Mesodermal cell (in vitro differentiated cells): ENCODE data around the gene MAD1L1.

Experiments
- H3K27ac ChIP-seq: 2 replicates; pipeline ENCODE4 v1.7.0; 2013; ENCODE audit warnings: mild to moderate bottlenecking, low read depth, low read length, moderate library complexity; ENCODE audit not compliant: severe bottlenecking
- H3K36me3 ChIP-seq: 2 replicates; pipeline ENCODE4 v1.7.1; 2013; ENCODE audit warnings: mild to moderate bottlenecking, low read length, moderate library complexity; ENCODE audit not compliant: control insufficient read depth, insufficient read depth
- H3K4me1 ChIP-seq: one replicate; pipeline ENCODE4 v1.7.1; 2013; ENCODE audit warnings: mild to moderate bottlenecking, low read length; ENCODE audit not compliant: insufficient read depth, control insufficient read depth, poor library complexity, severe bottlenecking
- H3K4me3 ChIP-seq: 2 replicates; pipeline ENCODE4 v1.7.0; 2013; ENCODE audit warnings: low read length, control low read depth, mild to moderate bottlenecking; ENCODE audit not compliant: insufficient read depth, poor library complexity, severe bottlenecking; ENCODE audit errors: extremely low read depth
- H3K9me3 ChIP-seq: 2 replicates; pipeline ENCODE4 v1.7.1; 2013; ENCODE audit warnings: mild to moderate bottlenecking, low read length, moderate library complexity; ENCODE audit not compliant: control insufficient read depth
- WGBS, 2 experiments: methylation state at CpG; one replicate each; pipeline ENCODE4 v1.1.5; 2013; ENCODE audit warnings: missing lambda C conversion rate in 2 of 2; ENCODE audit not compliant: insufficient coverage in 2 of 2; 5-methylcytosine and 5-hydroxymethylcytosine counted together

MAD1L1 gene

GRCh38 chr7:1852517-1853430 is 380.0 kb downstream of the MAD1L1 start:
- H3K36me3 ChIP-seq, result peaks cover 2% of the 10 kb centered on the region
- 92 to 95% methylated on average over 37 to 40 of the region's 40 CpGs for WGBS, 2 experiments
- no peak overlapping the region for H3K4me3 ChIP-seq
- H3K9me3 ChIP-seq, result no peaks in the 10 kb centered on the region
- no peaks in the 10 kb centered on the region for H3K4me1 ChIP-seq
- H3K27ac ChIP-seq, result no peak overlapping the region

- Histone ChIP-seq H3K4me1 (no peaks in the 10 kb centered on the region), H3K36me3 (peaks cover 2% of the 10 kb centered on the region), H3K9me3 (no peaks in the 10 kb centered on the region), H3K4me3 (no peak overlapping the region), H3K27ac (no peak overlapping the region)
- WGBS, 2 experiments, result 95 to 97% methylated on average over 26 of the region's 26 CpGs
Measured at GRCh38 chr7:1851721-1852516, 380.8 kb downstream of the MAD1L1 start.

GRCh38 chr7:1850976-1851571 is 381.7 kb downstream of the MAD1L1 start:
- WGBS, 2 experiments, result 97% methylated on average over 30 of the region's 31 CpGs
- H3K36me3 ChIP-seq, result peaks cover 2% of the 10 kb centered on the region
- no peaks in the 10 kb centered on the region for H3K4me1 ChIP-seq

GRCh38 chr7:1850111-1850975 is 382.4 kb downstream of the MAD1L1 start:
- Histone ChIP-seq H3K9me3 (no peaks in the 10 kb centered on the region), H3K27ac (no peak overlapping the region), H3K36me3 (no peaks in the 10 kb centered on the region), H3K4me1 (no peaks in the 10 kb centered on the region), H3K4me3 (no peak overlapping the region)
- WGBS, 2 experiments, result 95% methylated on average over 25 to 30 of the region's 33 CpGs

More at GRCh38 chr7:1850976-1851571, 381.7 kb downstream of the MAD1L1 start:
- H3K9me3 ChIP-seq, result no peaks in the 10 kb centered on the region
- H3K4me3 ChIP-seq, result no peak overlapping the region
- no peak overlapping the region for H3K27ac ChIP-seq

- Histone ChIP-seq H3K4me1 (no peaks in the 10 kb centered on the region), H3K27ac (no peak overlapping the region), H3K4me3 (no peak overlapping the region), H3K36me3 (no peaks in the 10 kb centered on the region), H3K9me3 (no peaks in the 10 kb centered on the region)
- WGBS, 2 experiments, result 92 to 94% methylated on average over 34 to 35 of the region's 35 CpGs
Measured at GRCh38 chr7:1849351-1850041, 383.2 kb downstream of the MAD1L1 start.

GRCh38 chr7:1848911-1849311 is 383.8 kb downstream of the MAD1L1 start:
- Histone ChIP-seq H3K9me3 (no peaks in the 10 kb centered on the region), H3K4me3 (no peak overlapping the region), H3K27ac (no peak overlapping the region), H3K4me1 (no peaks in the 10 kb centered on the region), H3K36me3 (no peaks in the 10 kb centered on the region)
- 90 to 93% methylated on average over 10 to 15 of the region's 15 CpGs for WGBS, 2 experiments

- 92 to 95% methylated on average over 23 of the region's 23 CpGs for WGBS, 2 experiments
- Histone ChIP-seq H3K27ac (no peak overlapping the region), H3K4me1 (no peaks in the 10 kb centered on the region)
Measured at GRCh38 chr7:1848013-1848640, 384.6 kb downstream of the MAD1L1 start.

GRCh38 chr7:1847260-1848001 is 385.3 kb downstream of the MAD1L1 start:
- Histone ChIP-seq H3K36me3 (no peaks in the 10 kb centered on the region), H3K9me3 (no peaks in the 10 kb centered on the region), H3K4me1 (no peaks in the 10 kb centered on the region), H3K4me3 (no peak overlapping the region), H3K27ac (no peak overlapping the region)
- WGBS, 2 experiments, result 93 to 97% methylated on average over 27 to 30 of the region's 30 CpGs

More at GRCh38 chr7:1848013-1848640, 384.6 kb downstream of the MAD1L1 start:
- Histone ChIP-seq H3K36me3 (no peaks in the 10 kb centered on the region), H3K4me3 (no peak overlapping the region), H3K9me3 (no peaks in the 10 kb centered on the region)
